Mononuclear cell (primary cell): ENCODE results near the gene KLHL17. TPM values are rescaled to one million over a fixed set of nuclear protein-coding genes. Genes with fewer than 3 reads are reported as not detected.
A peak's percentile ranks its signal among the peaks of the same experiment; 100 is the strongest.
"Not testable (repeated sequence)": the region's sequence is repeated elsewhere in the genome, so short reads cannot be mapped to it uniquely, and the experiment has no call there.

Source experiments
- H3K27me3 ChIP-seq: 2 replicates; pipeline ENCODE4 v1.6.0; 2011; ENCODE audit warnings: low read length, control low read depth; ENCODE audit not compliant: insufficient read depth
- H3K4me1 ChIP-seq: 2 replicates; pipeline ENCODE4 v1.5.1; 2011; ENCODE audit warnings: mild to moderate bottlenecking, low read length, control low read depth; ENCODE audit not compliant: insufficient read depth
- H3K4me3 ChIP-seq: 2 replicates; pipeline ENCODE4 v1.5.1; 2011; ENCODE audit warnings: mild to moderate bottlenecking, low read length, moderate library complexity
- H3K9me3 ChIP-seq: 2 replicates; pipeline ENCODE4 v1.5.1; 2011; ENCODE audit warnings: low read depth, mild to moderate bottlenecking, control low read depth, low read length
- total RNA-seq: library from RNA; depleted of rRNA; stranded (reverse); fragments of >200 nt; gene quantifications from one replicate; pipeline ENCODE4 v1.2.3, GENCODE V29; 2012

KLHL17 gene
- total RNA-seq, 1 donor = 2.2 TPM

DNA sequence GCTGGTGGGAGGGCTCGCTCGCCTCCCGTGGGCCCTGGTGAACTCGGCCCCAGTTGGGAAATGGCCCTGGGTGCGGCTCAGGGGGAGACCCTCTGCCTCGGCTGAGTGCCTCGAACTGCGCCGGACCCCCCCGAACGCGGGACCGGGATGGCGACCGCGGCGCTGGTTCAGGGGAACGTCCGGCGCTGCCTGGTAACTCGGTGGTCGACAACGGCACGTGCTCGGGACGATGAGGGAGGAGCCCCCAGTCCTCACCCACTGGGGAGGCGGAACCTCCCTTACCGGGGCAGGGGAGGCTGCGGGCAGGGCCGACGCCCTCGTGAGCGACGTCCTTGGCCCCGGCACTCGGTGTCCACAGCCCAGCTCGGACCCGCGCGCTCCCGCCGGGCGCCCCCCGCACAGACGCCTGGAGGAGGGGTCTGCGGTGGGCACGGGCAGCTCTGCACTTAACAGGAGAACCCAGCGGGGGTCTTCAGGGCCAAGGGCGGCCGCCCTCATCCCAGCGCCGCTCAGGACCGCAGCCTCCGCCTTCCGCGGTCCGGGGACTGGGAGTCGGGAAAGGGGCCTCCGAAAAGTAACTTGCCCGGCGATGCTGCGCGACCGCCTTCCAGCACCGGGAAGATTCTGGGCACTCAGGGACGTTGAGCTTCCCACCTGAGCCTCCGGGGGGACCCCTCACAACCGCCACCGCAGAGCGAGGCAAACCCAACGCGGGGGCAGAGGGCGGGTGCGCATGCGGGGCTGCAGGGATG lies 37.8 kb downstream of the KLHL17 start:
- peaks cover 39% of the 10 kb centered on the region for H3K4me1 ChIP-seq
- no peak overlapping the region for H3K4me3 ChIP-seq
- no peaks in the 10 kb centered on the region for H3K9me3 ChIP-seq
- H3K27me3 ChIP-seq = peaks cover 41% of the 10 kb centered on the region

DNA sequence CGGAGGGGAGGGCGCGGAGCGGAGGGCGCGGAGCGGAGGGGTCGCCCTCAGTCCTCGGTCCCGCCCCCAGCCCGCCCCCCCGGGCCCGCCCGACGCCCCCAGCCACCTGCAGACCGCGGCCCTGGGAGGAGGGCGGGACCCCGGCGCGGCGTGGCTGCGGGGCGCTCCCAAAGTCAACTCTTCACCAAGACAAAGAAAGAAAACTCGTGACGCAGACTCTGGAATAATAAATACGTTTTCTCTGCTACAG lies 38.3 kb downstream of the KLHL17 start:
- Histone ChIP-seq H3K4me3 (no peak overlapping the region), H3K4me1 (peaks cover 39% of the 10 kb centered on the region), H3K9me3 (no peaks in the 10 kb centered on the region), H3K27me3 (peaks cover 46% of the 10 kb centered on the region)

DNA sequence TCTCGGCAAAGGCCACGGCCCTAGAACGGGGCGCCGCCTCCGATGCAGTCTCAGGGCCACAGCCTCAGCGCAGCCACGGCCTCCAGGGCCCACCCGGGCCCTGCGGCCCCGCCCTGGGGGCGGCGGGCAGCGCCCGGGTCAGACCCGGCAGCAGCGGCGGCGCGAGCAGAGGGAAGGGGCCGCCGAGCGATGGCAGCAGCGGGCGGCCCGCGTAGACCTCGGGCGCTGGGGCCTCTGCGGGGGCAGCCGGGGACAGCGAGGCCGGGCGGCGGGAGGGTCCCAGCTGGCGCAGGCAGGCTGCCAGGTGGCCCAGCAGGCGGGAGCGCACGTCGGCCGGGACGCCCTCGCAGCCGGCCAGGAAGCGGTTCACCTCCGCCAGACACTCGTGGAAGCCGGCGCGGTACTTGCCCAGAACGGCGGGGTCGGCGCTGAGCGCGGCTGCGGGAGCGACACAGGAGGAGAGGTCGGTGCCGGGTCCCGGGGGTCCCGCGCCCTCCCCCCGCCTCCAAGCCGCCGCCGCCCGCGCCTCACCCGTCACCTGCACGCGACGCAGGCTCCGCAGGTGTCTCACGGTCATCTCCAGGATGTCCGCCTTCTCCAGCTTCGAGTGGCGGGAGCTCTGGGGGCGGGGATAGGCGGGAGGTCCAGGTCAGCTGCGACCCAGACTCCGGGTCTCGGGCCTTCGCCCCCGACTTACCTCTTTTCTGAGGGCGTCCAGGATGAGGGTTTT lies 38.8 kb downstream of the KLHL17 start:
- H3K27me3 ChIP-seq = peaks cover 51% of the 10 kb centered on the region
- H3K4me3 ChIP-seq = peak overlapping the region; percentile 13
- no peaks in the 10 kb centered on the region for H3K9me3 ChIP-seq
- peaks cover 39% of the 10 kb centered on the region for H3K4me1 ChIP-seq

GRCh38 chr1:999725-1000356 lies 39.5 kb downstream of the KLHL17 start, which contains the start of gene HES4:
Gene HES4 (minus strand): TSS chr1:1000097. CDS start chr1:999973, 124 bp downstream.
- H3K4me1 ChIP-seq = peaks cover 39% of the 10 kb centered on the region
- H3K27me3 ChIP-seq = peaks cover 54% of the 10 kb centered on the region
- no peaks in the 10 kb centered on the region for H3K9me3 ChIP-seq
- H3K4me3 ChIP-seq = peak within 1 kb of the TSS; percentile 13

DNA sequence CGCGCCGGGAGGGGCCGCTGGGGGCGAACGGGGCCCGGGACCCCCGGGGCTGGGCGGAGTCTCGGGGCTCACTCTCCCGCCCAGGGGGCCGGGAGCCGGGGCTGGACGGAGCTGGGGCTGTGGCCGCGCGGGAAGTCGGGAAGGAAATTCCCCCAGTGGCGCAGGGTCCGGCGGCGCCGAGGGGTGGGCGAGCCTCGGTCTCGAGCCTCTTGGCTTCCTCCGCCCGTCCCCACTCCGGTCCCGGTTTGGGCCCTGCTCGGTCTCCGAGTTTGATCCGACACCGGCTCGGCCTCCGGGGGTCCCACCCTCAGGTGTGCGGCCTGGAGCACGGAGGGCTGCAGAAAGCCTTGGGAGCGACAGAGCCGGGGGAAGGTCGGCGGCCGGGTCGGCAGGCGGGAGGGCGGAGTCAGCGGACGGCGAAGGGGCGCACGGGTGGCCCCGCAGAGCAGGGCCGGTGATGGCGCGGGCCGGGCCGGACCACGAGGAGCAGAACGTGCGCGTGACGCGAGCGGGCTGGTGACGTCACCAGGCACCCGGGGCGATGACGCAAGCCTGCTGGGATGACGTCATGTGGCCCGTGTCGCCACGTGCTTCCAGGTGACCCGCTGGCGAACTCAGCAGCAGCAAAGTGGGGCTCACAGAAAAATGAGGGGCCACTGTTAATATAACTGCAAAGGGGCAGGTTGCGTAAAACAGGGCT lies 40.1 kb downstream of the KLHL17 start:
- Histone ChIP-seq H3K4me3 (peak overlapping the region; percentile 13), H3K4me1 (peaks cover 44% of the 10 kb centered on the region), H3K9me3 (no peaks in the 10 kb centered on the region), H3K27me3 (peaks cover 59% of the 10 kb centered on the region)

- H3K4me1 ChIP-seq = peaks cover 44% of the 10 kb centered on the region
- no peak overlapping the region for H3K4me3 ChIP-seq
- peaks cover 59% of the 10 kb centered on the region for H3K27me3 ChIP-seq
- H3K9me3 ChIP-seq = no peaks in the 10 kb centered on the region
Observed at GRCh38 chr1:1001057-1001783, 40.8 kb downstream of the KLHL17 start.

GRCh38 chr1:1003618-1004419 lies 43.4 kb downstream of the KLHL17 start:
- peaks cover 40% of the 10 kb centered on the region for H3K27me3 ChIP-seq
- no peak overlapping the region for H3K4me3 ChIP-seq
- H3K4me1 ChIP-seq = peaks cover 38% of the 10 kb centered on the region
- H3K9me3 ChIP-seq = no peaks in the 10 kb centered on the region

DNA sequence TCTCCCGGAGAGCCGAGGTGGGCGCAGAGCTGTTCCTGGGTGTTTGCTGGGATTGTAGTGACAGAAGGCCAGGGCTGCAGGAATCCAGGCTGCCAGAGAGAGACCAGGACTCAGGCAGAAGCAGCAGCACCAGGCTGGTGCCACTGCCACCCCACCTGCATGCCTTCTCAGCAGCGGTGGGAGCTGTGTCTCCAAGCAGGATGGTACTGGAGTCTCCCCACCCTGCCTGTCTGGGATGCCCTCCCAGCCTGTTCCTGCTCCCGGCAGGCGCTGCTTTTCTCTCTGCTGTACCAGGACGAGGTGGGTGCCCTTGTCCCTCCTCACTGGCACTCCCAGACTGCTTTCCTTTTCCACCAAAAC lies 44.0 kb downstream of the KLHL17 start:
- Histone ChIP-seq H3K4me1 (peaks cover 32% of the 10 kb centered on the region), H3K27me3 (peaks cover 39% of the 10 kb centered on the region), H3K9me3 (no peaks in the 10 kb centered on the region), H3K4me3 (no peak overlapping the region)

DNA sequence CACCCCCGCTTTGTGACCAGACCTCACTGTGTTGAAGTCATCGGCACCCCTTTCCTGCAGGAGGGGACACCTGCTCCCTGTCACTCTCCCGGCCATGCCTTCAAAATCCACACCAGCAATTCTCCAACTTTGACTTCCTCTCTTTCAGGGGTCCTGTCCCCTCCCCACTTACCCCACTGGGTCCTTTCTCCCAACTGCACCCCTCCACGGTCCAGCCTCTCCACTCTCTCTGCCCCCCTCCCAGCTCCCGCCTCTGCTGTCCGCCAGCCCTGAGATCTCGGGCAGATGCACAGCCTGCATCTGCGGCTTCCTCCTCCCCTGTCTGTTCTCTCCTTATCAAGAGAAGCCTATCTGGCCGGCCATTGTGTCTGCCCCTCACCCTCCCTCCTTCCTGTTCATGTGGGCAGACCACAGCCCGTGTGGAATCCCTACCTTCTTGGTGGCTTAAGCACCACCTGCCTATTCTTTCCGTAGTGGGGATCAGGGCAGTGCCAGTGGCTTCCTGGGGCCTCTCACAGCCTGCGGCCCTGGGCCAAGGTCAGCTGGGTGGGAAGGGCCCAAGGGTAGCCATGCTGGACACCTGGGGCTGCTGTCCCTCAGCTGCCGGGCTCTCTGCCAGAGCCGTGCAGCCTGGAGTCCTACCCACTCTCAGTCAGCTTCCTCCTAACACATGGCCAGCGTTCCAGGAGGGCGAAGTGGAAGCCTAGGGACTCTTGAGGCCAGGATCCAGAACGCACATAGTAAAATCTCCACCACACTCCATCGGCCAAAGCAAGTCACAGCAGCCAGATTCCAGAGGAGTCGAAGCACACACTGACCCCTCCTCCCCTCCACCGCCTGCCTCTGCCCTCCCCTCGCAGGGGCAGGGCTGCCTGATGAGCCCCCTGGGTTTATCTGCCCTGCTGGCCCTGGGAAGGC lies 44.7 kb downstream of the KLHL17 start:
- Histone ChIP-seq H3K4me3 (no peak overlapping the region), H3K9me3 (no peaks in the 10 kb centered on the region), H3K27me3 (peaks cover 39% of the 10 kb centered on the region), H3K4me1 (peaks cover 27% of the 10 kb centered on the region)

DNA sequence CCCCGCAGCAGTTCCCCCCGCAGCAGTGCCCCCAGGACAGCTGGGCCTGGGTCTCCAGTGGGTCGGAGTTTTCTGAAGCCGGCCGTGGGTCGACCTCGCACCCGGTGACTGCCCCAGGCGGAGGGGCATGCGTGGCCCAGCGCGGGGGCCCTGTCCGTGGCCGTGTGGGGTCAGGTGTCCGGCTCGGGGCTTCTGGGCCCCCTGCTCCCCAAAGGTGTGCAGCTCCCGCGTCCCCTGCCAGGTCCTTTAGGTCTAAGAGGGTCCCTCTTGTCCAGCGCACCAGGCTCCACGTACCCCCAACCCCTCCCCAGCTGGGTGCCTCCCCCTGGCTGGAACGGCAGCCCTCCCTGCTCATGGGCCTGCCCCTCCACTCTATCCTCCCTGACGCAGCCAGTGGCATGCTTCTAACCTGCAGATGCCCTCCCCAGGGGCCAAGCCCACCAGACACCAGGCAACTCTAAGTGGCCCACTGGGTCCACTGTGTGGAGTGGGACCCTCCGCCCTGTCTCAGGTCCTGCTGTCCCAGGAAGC lies 45.5 kb downstream of the KLHL17 start:
- peaks cover 19% of the 10 kb centered on the region for H3K4me1 ChIP-seq
- peaks cover 32% of the 10 kb centered on the region for H3K27me3 ChIP-seq
- no peak overlapping the region for H3K4me3 ChIP-seq
- no peaks in the 10 kb centered on the region for H3K9me3 ChIP-seq

DNA sequence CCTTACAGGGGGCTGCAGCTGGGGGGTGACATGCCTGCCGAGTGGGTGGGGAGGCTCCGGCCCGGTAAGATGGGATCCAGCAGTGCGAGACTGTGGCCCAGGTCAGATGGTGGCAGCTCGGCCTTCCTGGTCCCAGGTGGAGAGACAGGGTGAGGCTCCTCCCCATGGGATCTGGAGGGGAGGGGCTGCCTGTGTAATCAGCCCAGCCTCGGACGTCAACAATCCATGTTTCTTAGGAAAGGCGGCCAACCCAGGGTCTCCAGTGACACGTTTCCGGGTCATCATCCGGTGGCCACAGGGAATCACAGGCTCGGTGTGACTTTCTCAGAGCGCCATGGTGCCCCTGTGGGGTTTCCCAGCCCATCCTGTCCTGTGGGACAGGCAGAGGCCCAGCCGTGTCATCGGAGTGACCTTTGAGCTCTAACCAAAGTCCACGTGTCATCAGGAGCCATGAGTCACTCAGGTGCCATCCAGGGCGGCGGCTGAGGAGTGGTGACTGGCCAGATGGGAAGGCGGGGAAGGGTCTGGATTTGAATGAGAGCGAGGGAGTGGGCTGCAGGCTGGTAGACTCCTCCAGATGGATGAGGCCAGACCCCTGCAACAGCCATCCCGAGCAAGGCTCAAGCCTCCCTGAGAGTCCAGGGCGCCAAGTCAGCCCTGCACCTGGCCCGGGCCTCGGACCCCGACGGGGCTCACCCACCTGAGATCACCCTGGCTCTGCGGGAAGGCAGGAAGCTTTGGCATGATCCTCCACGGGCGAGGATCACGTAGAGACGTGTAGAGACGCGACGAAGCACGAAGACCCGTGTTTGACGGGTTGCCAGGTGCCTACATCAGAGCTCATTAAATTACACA lies 46.1 kb downstream of the KLHL17 start:
- peaks cover 25% of the 10 kb centered on the region for H3K27me3 ChIP-seq

GRCh38 chr1:1010131-1010530 lies 49.7 kb downstream of the KLHL17 start:
- H3K4me1 ChIP-seq = peaks cover 25% of the 10 kb centered on the region
- not testable (repeated sequence) for H3K27me3 ChIP-seq, H3K9me3 ChIP-seq, H3K4me3 ChIP-seq

More for the DNA sequence above, 46.1 kb downstream of the KLHL17 start:
- no peak overlapping the region for H3K4me3 ChIP-seq
- no peaks in the 10 kb centered on the region for H3K9me3 ChIP-seq
- H3K4me1 ChIP-seq = peaks cover 12% of the 10 kb centered on the region
